Left hindlimb (tissue), 1 donor: ENCODE measurements around the gene TMCO4.
"Not testable (repeated sequence)": the region's sequence is repeated elsewhere in the genome, so short reads cannot be mapped to it uniquely, and the experiment has no call there.

Experiments
- DNase-seq: peaks from one replicate; pipeline ENCODE4 v3.0.0-alpha.2; 2018

The TMCO4 gene

DNA sequence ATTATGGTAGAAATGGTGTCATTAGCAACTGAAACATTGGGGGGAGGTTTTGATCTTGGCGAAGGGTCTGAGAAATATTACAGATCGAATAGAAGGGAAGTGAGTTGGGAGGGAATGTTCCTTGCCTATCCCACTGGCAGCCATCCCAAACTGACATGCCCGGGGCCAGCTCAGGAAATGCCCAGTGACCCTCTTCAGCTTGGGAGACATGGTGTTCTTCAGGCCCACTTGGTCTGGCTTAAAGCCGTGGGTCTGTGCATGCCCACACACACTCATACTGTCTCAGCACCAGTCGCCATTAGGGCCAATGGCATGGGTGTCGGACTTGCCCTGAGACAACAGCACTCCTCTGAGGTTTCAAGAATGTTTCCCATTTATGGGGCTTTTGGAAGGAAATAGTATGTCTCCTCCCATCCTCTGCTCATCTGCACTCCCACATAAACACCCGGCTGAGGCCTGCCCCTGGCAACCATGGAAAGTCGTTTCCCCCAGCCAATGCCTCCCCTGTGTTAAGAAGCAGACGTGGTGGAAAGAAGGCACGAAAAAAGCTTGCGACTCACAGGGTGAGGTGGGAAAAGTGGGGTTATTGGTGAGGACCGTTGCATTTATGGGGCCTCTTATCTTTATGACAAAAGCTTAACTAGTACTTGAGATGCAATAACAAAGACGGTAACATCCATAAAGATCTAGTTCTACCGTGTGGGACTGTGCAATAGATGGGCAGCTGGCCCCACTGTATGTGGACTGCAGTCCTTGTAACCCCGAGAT is 13.3 kb upstream of the TMCO4 start:
- DNase-seq = no peak

DNA sequence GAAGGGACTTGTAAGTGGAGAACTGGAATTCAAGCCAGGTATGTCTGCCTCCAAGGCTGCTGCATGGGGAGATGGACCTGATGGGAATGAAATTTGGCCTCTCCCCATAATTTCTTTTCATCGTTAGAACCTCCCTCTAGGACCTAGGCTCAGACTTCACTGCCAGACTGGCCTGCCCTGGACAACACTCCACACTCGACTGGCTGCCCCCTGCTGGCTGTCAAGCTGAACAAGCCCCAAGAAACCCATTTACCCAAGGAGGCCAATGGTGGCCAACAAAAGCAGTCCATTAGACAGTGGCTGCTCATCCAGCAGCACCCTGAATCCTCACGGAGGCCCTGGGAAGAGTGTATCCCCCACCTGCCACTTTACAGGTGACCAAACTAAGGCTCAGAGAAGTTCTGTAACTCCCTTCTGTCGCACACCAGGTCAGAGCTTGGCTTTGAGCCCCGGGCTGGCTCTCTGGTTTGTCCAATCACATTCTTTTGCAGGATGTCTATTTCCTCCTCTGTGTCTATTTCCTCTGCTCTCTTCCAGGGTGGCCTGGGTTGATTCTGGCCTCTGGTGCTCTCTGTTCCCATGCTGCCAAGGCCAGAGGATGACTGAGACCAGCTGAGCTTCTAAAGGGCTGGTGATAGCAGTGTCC is 11.6 kb upstream of the TMCO4 start:
- DNase-seq = no peak

DNA sequence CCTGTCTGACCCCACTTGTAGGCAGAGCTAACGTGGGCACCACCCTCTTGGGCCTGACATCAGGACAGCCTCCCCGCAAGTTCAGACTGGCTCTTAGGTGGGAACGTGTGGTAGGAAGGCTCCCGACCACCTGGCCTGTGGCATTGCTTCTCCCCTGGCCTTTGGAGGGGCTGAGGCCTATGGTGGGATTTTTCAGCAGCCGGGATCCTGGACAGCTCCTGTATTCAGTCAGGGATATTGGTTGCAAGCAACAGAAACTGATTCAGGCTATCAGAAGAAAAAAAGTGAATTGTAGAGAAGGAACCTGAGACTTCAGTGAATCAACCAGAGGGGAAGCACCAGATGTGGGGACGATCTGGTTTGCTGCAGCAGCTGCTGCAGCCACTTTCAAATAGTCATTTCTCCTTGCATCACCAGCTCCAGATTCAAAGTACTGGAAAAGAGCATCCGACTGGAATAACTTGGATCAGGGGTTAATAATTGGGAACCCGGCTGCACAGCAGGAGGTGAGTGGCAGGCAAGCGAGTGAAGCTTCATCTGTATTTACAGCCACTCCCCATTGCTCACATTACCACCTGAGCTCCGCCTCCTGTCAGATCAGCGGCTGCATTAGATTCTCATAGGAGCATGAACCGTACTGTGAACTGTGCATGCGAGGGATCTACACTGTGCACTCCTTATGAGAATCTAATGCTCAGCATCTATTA is 9.5 kb upstream of the TMCO4 start:
- no peak for DNase-seq

DNA sequence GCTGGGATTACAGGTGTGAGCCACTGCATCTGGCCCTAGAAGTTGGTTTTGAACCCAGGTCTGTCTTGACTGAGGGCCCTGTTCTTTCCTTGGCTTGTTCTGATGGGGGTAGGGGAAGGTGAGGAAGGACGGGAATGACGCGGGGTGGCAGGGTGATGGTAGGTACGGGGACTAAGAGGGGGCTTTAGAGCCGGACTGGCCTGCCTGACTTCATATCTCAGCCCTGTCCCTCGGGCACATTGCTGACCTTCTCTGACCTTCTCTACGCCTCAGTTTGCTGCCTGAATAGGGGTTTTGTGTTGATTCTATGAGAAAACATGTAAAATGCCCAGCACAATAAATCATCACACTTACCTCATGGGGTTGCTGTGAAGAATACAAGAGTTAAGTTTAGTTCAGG is 8.6 kb upstream of the TMCO4 start:
- DNase-seq = no peak

DNA sequence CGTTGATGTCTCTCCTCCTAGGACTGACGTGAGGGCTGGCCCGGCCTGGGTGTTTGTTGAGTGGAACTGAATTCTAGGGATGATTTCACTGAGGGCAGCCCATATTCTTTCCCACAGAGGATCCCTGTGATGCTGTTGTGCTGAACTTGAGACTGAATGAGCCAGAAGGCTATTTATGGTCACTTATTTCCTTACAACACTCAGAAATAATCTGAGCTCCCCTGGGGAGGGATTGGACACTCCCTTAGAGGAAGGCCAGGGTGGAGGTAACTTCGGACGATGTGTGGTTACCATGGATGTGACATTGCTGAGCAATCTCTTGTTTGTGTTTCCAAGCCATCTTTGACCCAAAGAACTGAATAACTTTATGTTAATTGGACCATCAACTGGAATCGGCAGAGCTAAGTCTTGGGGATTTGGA is 5.1 kb upstream of the TMCO4 start:
- DNase-seq = no peak

DNA sequence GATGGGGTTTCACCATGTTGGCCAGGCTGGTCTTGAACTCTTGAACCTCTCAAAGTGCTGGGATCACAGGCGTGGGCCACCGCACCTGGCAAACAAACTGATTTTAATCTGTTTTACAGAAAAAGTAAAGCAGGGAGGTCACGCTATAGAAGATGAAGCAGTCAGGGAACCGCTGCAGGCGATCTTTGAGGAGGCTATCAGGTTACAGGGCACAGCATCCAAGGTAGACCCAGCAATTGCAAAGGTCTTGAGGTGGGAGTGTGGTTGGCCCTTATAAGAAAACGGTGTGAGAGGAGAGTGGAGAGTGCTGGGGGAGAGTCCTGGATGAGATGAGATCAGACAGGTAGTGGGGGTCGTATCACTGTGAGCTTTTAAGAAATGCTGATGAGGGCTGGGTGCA is 2.6 kb upstream of the TMCO4 start:
- DNase-seq = no peak

DNA sequence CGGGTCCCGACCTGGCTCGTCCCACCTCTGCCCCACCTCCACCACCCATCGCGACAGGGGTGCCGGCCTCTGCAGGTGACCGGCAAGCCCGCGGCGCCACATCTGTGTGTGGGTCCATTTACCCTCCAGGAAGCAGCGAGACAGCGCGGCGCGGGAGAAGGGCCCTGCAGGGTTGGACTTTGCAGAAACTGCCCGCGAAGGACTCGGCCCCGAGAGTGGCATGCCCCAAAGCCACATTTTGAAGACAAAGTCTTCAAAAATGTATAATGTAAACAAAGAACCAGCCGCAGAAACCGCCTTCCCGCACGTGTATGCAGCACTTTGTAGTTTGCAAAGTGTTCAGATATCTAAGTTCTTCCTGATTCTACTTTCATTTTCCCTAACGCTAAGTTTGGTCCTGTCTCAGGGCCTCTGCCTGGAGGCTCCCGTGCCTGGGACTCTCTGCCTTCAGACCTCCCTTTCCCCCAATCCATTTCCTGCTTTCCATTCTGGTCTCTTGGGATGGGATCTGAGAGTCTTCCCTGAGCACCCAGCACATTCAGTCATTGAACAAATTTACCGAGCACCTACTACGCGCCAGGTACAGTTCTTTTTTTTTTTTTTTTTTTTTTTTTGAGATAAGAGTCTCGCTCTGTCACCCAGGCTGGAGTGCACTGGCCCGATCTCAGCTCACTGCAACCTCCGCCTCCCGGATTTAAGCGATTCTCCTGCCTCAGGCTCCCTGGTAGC is 524 bp upstream of the TMCO4 start:
- peak; percentile 62 for DNase-seq

DNA sequence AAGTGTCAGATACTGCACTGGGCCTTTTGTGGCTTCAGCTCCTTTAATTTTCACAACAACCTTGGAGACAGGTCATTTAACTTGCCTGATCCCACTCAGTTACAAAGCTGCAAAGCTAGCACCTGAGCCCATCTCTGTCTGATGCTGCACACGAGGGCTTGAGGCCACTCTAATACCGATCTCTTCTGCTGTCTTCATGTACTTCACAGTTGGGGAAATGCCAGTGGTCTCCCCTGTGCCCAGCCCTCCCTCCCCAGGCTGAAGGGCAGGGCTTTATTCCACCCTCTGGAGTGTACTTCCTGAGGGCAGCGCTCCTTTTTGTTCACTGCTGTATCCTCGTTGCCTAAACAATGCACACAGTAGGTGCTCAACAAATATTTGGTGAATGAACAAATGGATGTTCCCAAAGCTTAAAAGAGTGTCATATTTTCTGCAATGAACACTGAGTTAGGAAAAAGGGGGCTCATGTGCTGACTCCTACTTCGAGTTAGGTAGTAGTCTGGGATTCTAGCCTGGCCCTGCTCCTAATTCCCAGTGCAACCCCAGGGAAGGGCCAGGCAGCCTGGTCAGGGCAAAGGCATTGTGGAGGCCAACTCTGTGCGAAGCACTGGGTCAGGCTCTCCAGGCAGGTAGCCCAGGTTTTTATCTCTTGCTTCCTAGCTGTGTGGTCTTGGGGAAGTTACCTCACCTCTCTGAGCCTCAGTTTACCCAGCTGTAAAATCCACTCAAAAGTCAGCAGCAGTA is 1.1 kb downstream of the TMCO4 start:
- DNase-seq = no peak

DNA sequence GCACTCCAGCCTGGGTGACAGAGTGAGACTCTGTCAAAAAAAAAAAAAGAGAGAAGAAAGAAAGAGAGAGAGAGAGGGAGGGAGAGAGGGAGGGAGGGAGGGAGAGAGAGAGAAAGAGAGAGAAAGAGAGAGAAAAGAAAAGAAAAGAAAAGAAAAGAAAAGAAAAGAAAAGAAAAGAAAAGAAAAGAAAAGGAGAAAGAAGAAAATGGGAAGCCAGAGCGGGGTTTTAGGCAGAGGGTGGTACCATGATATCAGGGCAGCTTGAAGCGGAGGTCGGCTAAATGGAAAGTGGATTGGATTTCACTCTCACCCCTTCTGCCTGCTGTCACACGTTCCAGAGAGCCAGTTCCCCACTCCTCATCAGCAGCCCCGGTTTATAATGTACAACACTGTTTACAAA is 1.9 kb downstream of the TMCO4 start:
- no peak for DNase-seq

DNA sequence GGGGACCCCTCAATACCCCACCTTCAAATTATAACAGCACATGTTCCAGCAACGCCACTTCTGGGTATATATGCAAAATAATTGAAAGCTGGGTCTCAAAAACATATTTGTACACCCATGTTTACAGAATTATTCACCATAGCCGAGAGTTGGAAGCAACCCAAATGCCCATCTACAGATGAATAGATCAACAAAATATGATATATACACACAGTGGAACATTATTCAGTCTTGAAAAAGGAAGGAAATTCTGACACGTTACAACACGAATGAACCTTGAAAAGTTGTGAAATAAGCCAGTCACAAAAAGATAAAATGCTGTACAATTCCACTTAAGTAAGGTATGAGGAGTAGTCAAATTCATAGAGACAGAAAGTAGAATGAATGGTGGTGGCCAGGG is 5.1 kb downstream of the TMCO4 start:
- no peak for DNase-seq

DNA sequence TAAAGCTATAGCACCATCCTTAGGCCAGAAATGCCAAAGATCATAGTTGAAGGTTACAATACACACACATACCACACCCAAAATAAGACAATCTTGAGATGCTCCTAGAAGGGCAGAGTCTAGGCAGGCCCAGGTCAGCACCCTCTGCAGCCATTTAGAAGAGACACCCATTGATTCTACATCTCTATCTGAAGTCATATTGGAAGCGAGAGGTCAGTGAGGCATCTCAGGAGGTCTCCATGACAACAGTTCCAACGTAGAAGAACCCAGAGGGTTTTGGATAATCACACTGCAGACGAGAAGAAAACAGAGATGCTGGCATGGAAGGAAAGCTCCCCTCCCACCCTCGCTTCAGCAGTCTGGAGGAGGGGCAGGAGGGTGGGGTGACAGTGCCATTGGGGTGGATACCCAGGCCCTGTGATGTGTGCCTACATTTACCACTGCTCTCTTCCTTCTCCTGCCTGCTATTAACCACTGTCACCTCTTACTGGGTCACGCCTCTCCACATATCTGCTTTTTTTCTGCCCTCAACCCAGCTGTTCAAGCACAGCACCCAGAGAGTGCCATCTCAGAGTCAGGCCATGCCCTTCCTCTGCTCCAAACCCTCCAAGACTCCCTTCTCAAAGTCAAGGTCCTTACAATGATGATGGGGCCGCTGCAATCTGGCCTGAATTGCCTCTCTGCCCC is 6.2 kb downstream of the TMCO4 start:
- DNase-seq = no peak

DNA sequence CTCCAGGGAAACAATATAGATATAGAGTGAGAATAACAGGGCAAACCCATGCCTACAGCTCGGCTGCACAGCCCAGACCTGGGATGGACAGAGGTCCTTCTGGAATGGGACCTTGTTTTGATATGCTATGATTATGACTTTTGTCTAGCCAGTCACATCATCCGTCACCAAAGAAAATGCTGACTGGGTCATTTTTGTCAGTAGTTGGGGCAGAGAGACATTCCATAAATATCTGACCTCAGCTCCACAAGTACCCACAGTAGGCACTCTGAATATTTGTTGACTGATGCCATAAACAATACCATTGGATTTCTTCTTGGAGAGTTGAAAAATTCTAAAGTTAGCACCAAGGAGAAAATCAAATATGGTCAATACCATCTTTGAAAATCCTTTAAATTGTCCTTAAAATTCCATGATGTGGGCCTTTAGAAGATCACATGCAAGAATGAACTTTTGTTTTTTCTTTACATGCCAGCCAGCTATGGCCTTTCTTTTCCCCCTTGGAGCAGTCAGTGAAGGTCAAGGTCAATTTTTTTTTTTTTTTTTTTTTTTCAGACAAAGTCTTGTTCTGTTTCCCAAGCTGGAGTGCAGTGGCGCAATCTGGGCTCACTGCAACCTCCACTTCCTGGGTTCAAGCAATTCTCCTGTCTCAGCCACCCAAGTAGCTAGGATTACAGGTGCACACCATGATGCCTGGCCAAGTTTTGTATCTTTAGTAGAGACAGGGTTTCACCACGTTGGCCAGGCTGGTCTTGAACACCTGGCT is 7.3 kb downstream of the TMCO4 start:
- DNase-seq = no peak

DNA sequence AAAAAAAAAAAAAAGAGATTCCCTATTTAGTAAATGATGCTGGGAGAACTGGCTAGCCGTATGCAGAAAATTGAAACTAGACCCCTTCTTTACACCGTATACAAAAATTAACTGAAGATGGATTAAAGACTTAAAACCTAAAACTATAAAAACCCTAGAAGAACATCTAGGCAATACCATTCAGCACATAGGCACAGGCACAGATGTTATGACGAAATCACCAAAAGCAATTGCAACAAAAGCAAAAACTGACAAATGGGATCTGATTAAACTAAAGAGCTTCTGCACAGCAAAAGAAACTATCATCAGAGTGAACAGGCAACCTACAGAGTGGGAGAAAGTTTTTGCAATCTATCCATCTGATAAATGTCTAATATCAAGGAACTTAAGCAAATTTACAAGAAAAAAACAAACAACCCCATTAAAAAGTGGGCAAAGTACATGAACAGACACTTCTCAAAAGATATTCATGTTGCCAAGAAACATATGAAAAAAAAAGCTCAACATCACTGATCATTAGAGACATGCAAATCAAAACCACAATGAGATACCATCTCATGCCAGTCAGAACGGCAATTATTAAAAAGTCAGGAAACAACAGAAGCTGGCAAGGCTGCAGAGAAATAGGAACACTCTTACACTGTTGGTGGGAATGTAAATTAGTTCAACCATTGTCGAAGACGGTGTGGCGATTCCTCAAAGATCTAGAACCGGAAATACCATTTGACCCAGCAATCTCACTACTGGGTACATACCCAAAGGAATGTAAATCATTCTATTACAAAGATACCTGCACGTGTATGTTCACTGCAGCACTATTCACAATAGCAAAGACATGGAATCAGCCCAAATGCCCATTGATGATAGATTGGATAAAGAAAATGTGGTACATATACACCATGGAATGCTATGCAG is 9.4 kb downstream of the TMCO4 start:
- DNase-seq = not testable (repeated sequence)

DNA sequence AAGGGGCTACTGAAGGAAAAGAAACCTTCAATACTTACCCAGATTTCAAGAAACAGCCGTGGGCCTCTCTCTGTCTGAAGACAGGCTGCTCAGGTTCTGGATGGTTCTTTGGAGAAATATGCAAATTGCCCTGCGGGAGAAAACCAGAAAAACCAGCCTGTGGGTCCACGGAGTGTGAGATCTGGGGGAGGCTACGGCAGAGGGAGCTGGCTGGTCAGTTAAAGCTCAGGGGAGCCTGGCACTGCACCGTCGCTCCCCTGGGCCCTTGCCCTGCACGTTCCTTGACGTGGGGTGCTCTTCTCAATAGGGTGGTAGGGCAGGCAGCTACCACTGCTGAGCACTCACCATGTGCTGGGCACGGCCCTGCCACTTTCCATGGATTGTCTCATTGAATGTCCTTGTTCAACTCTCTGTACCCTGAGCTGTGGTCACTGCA is 12.7 kb downstream of the TMCO4 start:
- DNase-seq = no peak

DNA sequence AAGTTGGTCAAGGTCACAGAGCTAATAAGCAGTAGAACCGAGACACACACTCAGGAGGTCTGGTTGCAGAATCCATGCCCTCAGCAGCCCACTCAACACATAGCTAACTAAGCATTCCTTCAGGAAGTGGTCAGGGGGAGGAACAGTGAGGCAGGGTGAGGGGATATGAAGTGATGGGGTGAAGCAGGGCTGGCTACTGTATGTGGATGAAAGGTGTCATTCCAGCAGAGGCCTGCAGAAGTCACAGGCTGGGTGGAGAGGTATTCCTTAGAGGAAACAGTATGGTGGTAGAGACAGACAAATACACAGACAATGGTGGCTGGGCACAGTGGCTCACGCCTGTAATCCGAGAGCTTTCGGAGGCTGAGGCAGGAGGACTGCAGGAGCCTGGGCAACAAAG is 14.1 kb downstream of the TMCO4 start:
- no peak for DNase-seq

DNA sequence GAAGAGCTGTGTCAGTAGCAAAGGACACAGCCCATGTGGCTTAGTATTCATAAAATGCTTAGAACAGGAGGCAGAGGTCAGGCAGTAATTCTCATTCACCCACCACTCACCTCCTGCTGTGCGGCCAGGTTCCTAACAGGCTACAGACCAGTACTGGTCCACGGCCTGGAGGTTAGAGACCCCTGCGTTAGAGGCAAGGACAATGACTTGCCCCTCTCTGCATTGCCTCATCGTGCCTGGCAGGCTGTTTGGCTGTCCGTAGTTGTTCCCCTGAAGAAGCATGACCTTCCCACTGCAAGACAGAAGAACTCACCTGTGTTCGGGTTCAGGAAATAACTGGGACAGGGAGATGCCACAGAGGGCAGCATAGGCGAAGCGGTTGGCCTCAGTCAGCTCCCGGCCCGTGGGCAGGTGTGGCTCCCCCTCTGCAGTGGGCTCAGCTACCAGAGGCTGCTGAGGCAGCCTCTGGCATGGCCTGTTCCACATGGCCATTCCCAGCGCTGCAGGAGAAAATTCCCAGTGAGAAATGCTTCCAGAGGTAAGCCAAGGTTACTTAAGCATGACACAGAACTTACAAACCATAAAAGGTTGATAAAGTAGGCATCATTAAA is 19.3 kb downstream of the TMCO4 start:
- DNase-seq = no peak

DNA sequence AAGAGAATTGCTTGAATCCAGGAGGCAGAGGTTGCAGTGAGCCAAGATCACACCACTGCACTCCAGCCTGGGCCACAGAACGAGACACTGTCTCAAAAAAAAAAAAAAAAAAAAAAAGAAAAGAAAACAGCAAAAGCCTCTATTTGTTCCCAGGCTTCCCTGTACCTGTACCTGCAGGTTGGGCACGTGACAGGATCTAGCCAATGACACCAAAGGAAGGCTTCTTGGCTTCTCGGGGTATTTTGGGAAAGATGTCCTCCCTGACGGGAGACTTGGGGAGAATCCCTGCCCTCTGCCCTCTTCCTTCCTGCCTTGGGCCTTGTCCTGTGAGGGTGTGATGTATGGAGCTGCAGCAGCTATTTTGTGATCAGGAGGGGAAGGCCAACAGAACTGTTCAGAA is 22.8 kb downstream of the TMCO4 start:
- no peak for DNase-seq

DNA sequence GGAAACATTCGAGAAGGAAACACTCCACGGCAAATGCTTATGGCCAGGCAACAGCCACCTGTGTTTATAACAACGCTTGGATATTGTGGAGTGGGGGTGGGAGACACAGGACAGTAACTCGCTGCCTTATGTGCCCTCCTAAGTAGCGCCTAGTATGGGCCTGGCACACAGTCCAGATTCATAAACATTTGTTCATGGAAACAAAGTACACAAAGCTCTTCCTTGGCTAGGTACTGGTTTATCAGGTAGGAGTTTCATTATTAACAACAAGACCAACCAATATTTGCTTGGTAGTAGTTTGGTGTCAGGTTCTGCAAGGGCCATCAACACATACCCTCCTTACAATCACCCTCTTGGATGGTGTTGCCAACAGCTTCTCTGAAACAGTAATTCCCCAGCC is 23.4 kb downstream of the TMCO4 start:
- DNase-seq = no peak

DNA sequence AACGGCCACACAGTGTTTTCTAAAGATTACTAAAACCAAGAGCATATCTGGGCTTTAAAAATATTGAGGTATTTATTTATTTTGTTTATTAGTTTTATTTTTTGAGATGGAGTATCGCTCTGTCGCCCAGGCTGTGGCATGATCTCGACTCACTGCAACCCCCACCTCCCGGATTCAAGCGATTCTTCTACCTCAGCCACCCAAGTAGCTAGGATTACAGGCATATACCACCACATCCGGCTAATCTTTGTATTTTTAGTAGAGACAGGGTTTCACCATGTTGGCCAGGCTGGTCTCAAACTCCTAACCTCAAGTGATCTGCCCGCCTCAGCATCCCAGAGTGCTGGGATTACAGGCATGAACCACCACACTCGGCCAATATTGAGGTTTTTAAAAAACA is 23.9 kb downstream of the TMCO4 start:
- no peak for DNase-seq

DNA sequence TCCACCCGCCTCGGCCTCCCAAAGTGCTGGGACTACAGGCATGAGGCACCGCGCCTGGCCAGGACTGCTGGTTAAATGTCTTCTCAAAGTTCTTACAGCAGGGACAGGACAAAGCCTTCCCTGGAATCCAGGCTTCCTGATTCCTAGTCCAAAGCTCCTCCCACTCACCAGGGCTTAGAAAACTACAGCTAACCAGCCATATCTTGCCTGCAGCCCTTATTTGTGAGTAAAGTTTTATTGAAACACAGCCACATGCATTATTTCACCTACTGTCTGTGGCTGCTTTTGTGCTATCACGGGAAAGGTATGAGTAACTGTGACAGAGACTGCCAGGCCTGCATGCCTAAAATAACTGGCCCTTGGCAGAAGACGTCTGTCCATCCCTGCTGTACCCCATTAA is 24.4 kb downstream of the TMCO4 start:
- no peak for DNase-seq
